ENCODE results near the gene SP4.

SP4 gene

DNA sequence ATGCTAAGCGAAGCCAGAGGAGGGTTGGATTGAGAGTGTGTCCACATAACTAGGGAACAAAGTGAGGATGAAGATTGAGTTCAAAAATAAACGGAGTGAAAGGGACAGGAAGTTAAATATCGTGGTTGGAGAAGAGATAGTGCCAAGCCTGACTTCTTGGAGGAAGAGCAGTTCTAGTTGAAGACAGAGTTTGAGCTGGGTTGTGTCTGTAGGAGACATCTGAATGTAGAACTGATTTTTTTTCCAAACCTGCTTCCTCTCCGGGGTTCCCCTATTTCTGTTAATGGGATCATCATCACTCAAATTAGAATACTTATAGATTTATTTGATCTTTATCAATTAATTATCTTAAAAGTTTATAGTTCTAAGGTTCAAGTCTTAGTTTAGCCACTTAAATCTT lies 35.6 kb downstream of the SP4 start:
- no peak overlapping the region for H3K4me3 ChIP-seq (ENCODE audit: low read length)
- no peak for TF ChIP-seq ZNF274 (IDR thresholded peaks at IDR 0.05; ENCODE audit: low read depth, low read length)

DNA sequence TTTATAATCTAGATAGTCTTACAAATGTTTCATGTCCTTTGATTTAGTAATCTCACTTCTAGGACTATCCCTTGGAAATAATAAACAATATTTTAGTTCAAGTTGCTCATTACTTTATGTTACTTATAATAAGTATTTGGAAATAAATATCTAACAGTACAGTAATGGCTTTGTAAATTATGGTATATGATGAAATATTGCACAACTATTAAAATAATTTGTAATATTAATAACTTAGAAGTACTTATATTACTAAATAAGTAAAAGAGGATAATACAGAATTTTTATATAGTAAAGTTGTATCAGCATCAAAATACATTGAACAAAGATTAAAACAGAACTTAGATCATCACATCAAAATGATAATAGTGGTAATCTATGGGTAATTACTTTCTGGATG lies 41.1 kb downstream of the SP4 start:
- no peak for TF ChIP-seq ZNF274 (IDR thresholded peaks at IDR 0.05; ENCODE audit: low read depth, low read length)

GRCh38 chr7:21469894-21470293 lies 42.0 kb downstream of the SP4 start:
- no peak for TF ChIP-seq ZNF274 (IDR thresholded peaks at IDR 0.05; ENCODE audit: low read depth, low read length)
- H3K4me3 ChIP-seq (ENCODE audit: low read length) = no peak overlapping the region

More for the DNA sequence above, 41.1 kb downstream of the SP4 start:
- no peak overlapping the region for H3K4me3 ChIP-seq (ENCODE audit: low read length)

- no peak overlapping the region for H3K4me3 ChIP-seq (ENCODE audit: low read length)
Observed at GRCh38 chr7:21472029-21472428, 44.1 kb downstream of the SP4 start.

GRCh38 chr7:21476429-21476828 lies 48.5 kb downstream of the SP4 start:
- H3K4me3 ChIP-seq (ENCODE audit: low read length) = no peak overlapping the region
- TF ChIP-seq ZNF274 (IDR thresholded peaks at IDR 0.05; ENCODE audit: low read depth, low read length) = no peak

More at GRCh38 chr7:21472029-21472428, 44.1 kb downstream of the SP4 start:
- no peak for TF ChIP-seq ZNF274 (IDR thresholded peaks at IDR 0.05; ENCODE audit: low read depth, low read length)

- no peak for TF ChIP-seq ZNF274 (IDR thresholded peaks at IDR 0.05; ENCODE audit: low read depth, low read length)
- no peak overlapping the region for H3K4me3 ChIP-seq (ENCODE audit: low read length)
Observed at GRCh38 chr7:21480693-21481403, 53.0 kb downstream of the SP4 start.

DNA sequence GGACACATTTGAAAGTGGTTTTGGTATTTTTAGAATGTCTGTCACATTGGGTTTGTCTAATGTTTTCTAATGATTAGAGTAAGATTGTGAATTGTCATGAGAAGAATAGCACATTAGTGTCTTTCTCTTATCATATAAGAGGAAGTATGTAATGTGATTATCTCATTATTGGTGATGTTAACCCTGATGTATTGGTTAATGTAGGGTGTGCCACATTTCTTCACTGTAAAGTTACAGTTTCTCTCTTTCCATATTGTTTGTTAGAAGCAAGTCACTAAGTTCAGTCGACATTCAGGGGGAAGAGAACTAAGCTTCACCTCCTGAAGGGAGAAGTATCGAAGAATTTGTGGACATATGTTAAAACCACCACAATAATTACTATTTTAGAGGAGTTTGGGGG lies 58.6 kb downstream of the SP4 start:
- TF ChIP-seq ZNF274 (IDR thresholded peaks at IDR 0.05; ENCODE audit: low read depth, low read length) = no peak
- no peak overlapping the region for H3K4me3 ChIP-seq (ENCODE audit: low read length)

DNA sequence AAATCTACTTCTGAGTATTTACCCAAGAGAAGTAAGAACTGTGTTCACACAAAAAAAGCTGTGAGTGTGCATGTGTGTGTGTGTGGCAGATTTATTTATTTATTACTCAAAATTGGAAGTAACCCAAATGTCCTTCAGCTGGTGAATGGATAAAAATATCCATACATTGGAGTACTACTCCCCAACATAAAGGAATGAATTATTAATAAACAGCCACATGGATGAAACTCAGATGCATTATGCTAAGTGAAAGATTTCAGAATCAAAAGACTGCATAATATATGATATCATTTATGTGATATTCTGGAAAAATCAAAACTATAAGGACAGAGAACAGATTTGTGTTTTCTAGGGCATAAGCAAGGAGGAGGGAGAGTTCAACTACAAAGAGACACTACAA lies 67.8 kb downstream of the SP4 start:
- H3K4me3 ChIP-seq (ENCODE audit: low read length) = no peak overlapping the region
- TF ChIP-seq ZNF274 (IDR thresholded peaks at IDR 0.05; ENCODE audit: low read depth, low read length) = no peak

DNA sequence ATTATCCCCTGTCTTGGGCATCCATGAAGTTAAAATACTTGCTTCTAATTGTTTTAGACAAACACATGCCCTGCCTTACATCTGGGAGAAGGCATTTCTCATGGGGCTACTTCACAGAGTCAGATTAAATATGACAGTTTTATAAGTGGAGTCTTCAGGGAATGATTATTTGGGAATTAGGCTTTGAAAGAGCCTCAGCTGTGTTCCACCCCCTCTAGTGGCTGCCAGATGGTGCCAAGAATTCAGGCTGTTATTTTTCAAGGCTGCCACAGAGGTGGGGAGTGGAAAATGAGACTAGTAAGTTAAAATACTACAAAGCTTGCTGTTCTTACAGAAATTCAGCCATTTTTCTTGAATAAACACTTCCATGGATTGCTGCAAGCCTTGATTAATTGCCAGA lies 69.2 kb downstream of the SP4 start:
- no peak overlapping the region for H3K4me3 ChIP-seq (ENCODE audit: low read length)
- no peak for TF ChIP-seq ZNF274 (IDR thresholded peaks at IDR 0.05; ENCODE audit: low read depth, low read length)

DNA sequence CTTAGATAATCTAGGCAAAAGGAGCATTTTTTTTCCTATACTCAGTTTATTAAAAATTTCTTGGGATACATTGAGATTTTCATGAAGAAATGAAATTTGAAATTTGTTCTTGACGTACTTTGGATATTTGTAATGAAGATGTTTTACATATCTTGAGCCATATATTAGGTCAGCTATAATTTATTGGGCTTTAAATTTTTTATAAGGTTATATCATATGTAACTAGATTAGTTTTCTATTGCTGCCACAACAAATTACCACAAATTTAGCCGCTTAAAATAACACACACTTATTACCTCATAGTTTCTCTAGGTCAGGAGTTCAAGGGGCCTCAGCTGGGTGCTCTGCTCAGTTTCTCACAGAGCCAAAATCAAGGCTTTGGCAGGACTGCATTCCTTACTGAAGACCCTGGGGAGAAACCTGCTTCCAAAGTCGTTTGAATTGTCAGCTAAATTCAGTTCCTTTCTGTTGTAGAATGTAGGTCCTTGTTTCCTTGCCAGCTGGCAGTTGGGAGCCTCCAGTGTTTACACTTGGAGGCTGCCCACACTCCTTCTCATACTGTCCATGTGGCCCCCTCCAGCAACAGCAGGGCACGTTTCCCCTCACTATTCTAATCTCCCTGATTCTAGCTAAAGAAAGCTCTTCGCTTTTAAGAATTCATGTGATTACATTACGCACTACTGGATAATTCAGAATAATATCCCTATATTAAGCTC lies 72.4 kb downstream of the SP4 start:
- no peak overlapping the region for H3K4me3 ChIP-seq (ENCODE audit: low read length)
- TF ChIP-seq ZNF274 (IDR thresholded peaks at IDR 0.05; ENCODE audit: low read depth, low read length) = no peak

DNA sequence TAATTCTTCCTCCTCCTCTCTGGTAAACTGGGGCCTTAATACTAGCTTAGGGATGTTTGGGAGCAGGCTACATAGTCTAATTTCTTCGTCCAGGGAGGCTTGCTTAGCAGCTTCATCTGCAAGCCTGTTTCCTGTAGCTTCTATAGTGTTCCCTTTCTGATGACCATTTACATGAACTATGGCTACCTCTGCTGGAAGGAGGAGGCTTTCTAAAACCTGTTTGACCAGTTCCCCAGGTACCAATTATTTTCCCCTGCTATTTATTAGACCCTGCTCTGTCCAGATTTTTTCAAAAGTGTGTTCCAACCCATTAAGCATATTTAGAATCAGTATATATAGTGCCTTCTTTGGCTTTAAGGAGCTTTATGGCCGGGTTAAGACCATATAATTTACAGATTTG lies 76.1 kb downstream of the SP4 start:
- no peak for TF ChIP-seq ZNF274 (IDR thresholded peaks at IDR 0.05; ENCODE audit: low read depth, low read length)
- H3K4me3 ChIP-seq (ENCODE audit: low read length) = no peak overlapping the region

- TF ChIP-seq ZNF274 (IDR thresholded peaks at IDR 0.05; ENCODE audit: low read depth, low read length) = no peak
Observed at GRCh38 chr7:21507627-21508343, 79.9 kb downstream of the SP4 start.

DNA sequence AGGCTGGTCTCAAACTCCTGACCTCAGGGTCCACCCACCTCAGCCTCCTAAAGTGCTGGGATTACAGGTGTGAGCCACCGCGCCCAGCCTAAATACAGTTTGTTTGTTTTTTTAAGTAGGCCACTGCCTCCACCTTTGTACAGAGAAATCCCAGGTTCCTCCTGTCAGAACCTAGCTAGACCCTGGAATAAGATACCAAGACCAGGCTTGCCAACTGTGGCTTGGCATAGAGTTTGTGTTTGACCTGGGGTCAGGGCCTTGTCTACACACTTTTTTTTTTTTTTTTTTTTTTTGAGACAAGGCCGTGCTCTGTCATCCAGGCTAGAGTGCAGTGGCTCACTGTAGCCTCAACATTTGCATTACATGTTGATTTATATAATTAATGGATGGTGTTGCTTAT lies 80.7 kb downstream of the SP4 start:
- no peak for TF ChIP-seq ZNF274 (IDR thresholded peaks at IDR 0.05; ENCODE audit: low read depth, low read length)
- H3K4me3 ChIP-seq (ENCODE audit: low read length) = no peak overlapping the region

More at GRCh38 chr7:21507627-21508343, 79.9 kb downstream of the SP4 start:
- H3K4me3 ChIP-seq (ENCODE audit: low read length) = no peak overlapping the region

- no peak overlapping the region for H3K4me3 ChIP-seq (ENCODE audit: low read length)
- no peak for TF ChIP-seq ZNF274 (IDR thresholded peaks at IDR 0.05; ENCODE audit: low read depth, low read length)
Observed at GRCh38 chr7:21514062-21514461, 86.2 kb downstream of the SP4 start.

- no peak for TF ChIP-seq ZNF274 (IDR thresholded peaks at IDR 0.05; ENCODE audit: low read depth, low read length)
- H3K4me3 ChIP-seq (ENCODE audit: low read length) = no peak overlapping the region
Observed at GRCh38 chr7:21524680-21525079, 96.8 kb downstream of the SP4 start.
